DMS 273 (cell line): ENCODE data around the gene NTRK1.

Source experiments
- DNase-seq: peaks from one replicate; lab custom pipeline; 2025; ENCODE audit not compliant: unreplicated experiment; lab: John Stamatoyannopoulos, UW

Gene NTRK1

GRCh38 chr1:156854634-156855033, 6.0 kb upstream of the NTRK1 start:
- DNase-seq = peak; percentile 56

DNA sequence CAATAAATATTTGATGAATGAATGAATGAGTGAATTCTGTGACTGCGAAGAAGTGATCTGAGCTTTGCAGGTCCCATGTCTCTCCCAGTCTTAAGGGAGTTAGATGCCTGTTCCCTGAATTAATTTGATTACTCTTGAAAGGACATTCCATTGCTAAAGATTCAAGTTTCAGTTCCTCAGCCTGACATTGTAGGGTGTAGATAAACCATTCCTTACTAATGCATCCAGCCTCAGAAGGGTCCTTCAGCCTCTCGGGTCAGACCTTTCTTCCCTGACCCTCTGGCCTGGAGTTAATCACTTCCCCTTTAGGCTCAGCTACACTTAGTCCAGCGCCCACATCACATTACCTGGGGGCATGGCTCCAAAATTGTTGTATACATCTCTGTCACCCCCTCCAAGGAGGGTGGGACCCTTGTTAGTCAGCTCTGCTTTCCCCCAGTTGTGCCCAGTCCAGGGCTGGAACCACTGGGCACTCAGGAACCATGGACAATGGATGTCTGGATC, 4.3 kb upstream of the NTRK1 start:
- DNase-seq = no peak

DNA sequence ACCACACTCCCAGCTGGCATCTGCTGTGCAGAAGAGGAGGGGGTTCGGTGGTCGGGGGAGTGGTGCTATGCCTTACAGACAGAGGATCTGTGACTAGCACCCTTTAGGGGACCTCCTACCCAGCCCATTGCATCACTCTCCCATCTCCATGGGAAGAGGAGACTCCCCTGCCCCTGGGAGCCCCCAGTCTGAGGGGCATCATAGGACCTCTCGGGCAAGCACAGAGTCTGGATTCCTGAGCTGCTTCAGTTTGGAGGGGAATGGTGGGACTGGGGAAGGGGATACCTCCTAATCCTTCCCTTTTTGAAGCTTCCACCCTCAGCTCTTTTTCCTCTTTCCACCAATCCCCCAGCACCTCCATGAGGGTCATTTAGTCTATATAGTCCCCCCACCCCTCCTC, 3.1 kb upstream of the NTRK1 start:
- no peak for DNase-seq

DNA sequence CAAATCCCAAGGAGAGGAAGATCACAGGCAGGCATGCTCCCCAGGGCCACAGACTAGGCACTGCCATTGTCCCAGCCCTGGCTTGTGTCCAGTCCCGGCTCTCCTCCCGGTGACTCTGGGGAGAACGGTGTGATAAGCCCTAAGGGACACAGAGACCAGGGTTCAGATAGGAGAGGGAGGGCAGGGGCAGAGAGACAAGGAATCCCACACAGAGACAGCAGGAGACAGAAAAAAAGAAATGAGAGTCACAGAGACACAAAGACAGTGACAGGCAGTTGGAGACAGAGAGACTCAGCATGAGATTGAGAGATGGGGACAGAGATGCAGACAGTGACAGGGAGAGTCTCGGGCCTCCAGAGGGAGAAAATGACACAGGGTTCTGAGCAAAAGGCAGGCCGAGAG, 2.1 kb upstream of the NTRK1 start:
- no peak for DNase-seq

GRCh38 chr1:156858959-156859522, 1.6 kb upstream of the NTRK1 start, which contains the start of gene INSRR:
TSS of gene INSRR (minus strand) at chr1:156859117. CDS start at chr1:156858621, 496 bp downstream.
- peak; percentile 75 for DNase-seq

DNA sequence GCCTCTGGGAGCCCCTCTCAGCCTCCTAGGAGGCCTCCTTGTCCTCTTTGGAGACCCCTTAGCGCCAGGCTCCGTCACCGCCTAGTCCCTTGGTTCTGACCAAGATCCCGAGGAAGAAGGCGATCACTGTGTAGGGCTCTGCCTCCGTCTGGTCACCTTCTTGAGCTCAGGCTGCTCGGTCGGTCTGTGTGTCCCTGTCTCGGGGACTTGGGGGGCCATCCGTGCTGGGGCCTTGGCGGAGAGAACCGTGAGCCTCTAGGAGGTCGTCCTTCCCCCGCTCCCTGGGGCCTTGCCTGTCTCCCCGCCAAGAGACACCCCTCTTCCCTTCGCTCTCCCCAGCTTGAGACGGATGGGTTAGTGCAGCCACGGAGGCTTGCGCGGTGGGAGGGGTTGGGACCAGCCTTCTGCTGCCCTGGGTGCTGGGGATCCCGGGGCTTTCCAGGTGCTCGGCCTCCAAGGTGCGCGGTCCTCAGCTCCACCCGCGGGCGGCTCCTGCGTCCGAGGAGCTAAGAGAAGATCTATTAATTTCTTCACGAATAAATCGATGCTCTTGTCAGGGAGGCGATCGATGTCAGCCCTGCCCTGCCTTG, 1.0 kb upstream of the NTRK1 start:
- peak; percentile 80 for DNase-seq

GRCh38 chr1:156860113-156860627, 495 bp upstream of the NTRK1 start:
- DNase-seq = peak; percentile 93

GRCh38 chr1:156862584-156862983, 1.9 kb downstream of the NTRK1 start:
- no peak for DNase-seq

DNA sequence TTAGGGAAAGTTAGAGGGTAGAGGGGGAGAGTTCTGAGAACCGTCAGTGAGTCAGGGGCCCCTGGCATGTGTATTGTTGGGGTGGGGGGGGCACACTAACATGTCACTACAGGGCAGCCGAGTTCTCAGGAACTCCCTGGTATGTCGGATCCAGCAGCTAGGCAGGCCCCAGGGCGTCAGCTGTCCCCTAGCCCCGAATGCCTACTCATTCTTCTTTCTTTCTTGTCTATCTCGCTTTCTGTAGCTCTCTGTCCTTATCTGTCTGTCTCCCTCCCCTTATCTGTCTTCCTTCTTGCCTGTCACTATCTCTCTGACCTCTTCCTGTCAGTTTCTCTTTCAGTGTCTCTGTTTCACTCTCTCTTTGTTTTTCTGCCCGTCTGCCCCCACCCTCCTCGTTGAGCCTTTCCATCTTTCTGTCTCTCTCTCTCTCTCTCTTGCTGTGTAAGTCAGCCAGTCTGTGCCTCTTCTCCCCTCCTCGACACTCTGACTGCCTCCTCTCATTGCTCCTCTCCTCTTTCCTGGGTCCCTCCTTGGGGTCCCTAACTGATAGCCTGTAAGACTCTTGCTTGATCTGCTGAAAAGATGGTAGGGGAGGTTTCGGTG, 2.4 kb downstream of the NTRK1 start:
- no peak for DNase-seq

- no peak for DNase-seq
Measured at GRCh38 chr1:156863631-156864030, 3.0 kb downstream of the NTRK1 start.

DNA sequence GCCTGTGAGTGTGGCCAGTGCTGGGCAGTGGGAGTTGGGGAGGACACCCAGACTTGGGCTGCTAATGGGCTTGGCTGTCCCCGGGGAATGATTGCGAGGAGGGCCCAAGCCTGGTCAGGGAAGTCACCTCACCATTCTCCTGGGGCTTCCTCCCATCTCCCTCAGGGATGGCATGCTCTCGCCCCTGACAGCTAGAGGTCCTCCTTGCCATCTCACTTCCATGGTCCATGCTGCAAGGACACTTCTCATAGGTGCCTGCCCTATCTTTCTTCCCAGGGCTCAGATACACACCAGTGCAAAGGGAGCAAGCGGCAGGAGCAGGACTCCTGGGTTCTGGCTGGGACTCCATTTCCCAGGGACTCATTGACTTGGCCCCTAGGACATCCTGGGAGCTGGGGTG, 4.1 kb downstream of the NTRK1 start:
- DNase-seq = no peak

- DNase-seq = no peak
Measured at GRCh38 chr1:156865258-156865657, 4.6 kb downstream of the NTRK1 start.

GRCh38 chr1:156865865-156866248, 5.2 kb downstream of the NTRK1 start:
- DNase-seq = no peak

GRCh38 chr1:156866249-156866909, 5.7 kb downstream of the NTRK1 start:
- DNase-seq = peak; percentile 77

GRCh38 chr1:156868341-156868740, 7.7 kb downstream of the NTRK1 start:
- DNase-seq = peak; percentile 55

GRCh38 chr1:156869455-156869854, 8.8 kb downstream of the NTRK1 start:
- DNase-seq = no peak

GRCh38 chr1:156873659-156874058, 13.0 kb downstream of the NTRK1 start:
- no peak for DNase-seq

DNA sequence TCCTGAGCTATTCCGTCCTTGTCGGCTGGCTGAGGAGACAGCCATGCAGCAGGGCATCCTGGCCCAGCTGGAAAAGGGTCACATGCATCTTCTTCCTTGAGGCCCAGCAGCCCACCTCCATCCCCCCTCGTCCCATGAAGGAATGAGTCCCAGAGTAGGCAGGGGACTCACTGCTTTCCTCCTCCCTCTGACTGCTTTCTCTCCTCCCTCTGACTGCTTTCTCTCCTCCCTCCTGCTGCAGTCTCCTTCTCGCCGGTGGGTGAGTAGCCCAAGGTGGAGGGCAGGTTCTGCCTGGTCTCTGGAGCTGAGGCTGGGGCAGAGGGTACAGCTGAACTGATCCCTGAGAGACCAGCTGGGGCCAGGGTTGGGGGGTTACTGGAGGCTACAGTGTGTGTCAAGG, 13.5 kb downstream of the NTRK1 start:
- no peak for DNase-seq

DNA sequence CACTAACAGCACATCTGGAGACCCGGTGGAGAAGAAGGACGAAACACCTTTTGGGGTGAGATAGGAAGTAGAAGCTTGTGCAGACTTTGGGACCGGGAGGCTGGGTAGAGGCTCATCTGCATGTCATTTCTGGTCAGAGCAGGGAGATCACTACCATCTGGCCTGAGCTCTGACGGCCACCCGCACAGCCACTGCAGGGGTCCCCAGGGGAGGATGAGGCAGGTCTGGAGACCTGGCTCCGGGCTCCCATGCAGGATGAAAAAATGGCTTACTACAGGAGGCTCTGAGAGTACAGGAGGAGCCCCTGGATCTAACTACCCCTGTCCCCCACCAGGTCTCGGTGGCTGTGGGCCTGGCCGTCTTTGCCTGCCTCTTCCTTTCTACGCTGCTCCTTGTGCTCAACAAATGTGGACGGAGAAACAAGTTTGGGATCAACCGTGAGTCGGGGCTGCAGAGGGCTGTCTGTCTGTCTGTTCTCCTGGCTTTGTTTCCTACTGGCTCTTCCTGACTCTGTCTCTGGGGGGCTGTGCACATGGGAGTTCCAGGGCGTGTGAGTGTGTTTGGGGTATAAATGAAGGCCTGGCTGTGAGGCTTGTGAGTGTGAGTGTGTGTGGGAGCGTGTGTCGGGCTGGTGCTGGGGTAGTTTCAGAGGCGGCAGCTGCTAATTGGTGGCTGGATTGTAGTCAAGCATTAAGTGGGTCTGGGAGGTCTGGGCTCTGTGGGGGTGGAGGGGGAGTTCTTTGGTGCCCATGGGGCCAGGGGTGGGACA, 14.1 kb downstream of the NTRK1 start:
- DNase-seq = peak; percentile 55

- DNase-seq = no peak
Measured at GRCh38 chr1:156875341-156875615, 14.6 kb downstream of the NTRK1 start.

DNA sequence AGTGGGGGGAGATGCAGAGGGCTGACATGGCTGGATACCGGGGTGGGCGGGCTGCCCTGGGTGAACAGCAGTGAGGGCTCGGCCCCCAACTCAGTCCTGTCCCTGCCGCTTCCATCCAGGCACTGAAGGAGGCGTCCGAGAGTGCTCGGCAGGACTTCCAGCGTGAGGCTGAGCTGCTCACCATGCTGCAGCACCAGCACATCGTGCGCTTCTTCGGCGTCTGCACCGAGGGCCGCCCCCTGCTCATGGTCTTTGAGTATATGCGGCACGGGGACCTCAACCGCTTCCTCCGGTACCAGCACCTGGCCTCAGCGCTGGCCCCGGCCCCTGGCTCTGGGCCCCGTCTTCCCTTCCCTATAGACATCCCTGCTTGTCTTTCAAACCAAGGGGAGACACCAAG, 15.6 kb downstream of the NTRK1 start:
- DNase-seq = no peak
